Liver (tissue), 3 donors: ENCODE measurements around the gene FASTKD2.

Experiments
- GABPA ChIP-seq, 2 donors: IDR thresholded peaks in 1 of 2; conservative IDR thresholded peaks in 1 of 2; 2 replicates each; pipeline ENCODE4 v1.6.1; 2016; ENCODE audit warnings: antibody characterized with exemption in 2 of 2, mild to moderate bottlenecking in 1 of 2, moderate library complexity in 1 of 2
- TF ChIP-seq, protein P1 (sequence below): fragments of 150-350 bp; IDR thresholded peaks from 2 replicates; pipeline ENCODE4 v1.5.1; 2017; ENCODE audit warnings: improper control_type of control experiment, low read depth, low read length; ENCODE audit not compliant: missing input control
- donor health status: healthy.
- donor health status: healthy.

- no peak for TF ChIP-seq GABPA (IDR thresholded peaks at IDR 0.05 in 1 of 2, conservative IDR thresholded peaks at IDR 0.05 in 1 of 2)
- TF ChIP-seq, protein P1, sequence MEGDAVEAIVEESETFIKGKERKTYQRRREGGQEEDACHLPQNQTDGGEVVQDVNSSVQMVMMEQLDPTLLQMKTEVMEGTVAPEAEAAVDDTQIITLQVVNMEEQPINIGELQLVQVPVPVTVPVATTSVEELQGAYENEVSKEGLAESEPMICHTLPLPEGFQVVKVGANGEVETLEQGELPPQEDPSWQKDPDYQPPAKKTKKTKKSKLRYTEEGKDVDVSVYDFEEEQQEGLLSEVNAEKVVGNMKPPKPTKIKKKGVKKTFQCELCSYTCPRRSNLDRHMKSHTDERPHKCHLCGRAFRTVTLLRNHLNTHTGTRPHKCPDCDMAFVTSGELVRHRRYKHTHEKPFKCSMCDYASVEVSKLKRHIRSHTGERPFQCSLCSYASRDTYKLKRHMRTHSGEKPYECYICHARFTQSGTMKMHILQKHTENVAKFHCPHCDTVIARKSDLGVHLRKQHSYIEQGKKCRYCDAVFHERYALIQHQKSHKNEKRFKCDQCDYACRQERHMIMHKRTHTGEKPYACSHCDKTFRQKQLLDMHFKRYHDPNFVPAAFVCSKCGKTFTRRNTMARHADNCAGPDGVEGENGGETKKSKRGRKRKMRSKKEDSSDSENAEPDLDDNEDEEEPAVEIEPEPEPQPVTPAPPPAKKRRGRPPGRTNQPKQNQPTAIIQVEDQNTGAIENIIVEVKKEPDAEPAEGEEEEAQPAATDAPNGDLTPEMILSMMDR, result no peak
Measured at GRCh38 chr2:206716623-206717022, 48.8 kb upstream of the FASTKD2 start.
